IMR-90 (cell line): ENCODE results near the gene CNKSR2. TPM values are rescaled to one million over a fixed set of nuclear protein-coding genes. Genes with fewer than 3 reads are reported as not detected.

Experiments used
- ATAC-seq: fragments of 200-7000 bp; cut with Tn5 transposase; 2 replicates; pipeline ENCODE4 v1.9.1; 2020; ENCODE audit warnings: low read depth, mild to moderate bottlenecking, moderate library complexity
- BruUV-seq: library from RNA; stranded (reverse); fragments of 400-500 nt; replicated peaks from 2 replicates; lab custom pipeline; 2021; lab: Mats Ljungman, UMichigan
- CTCF ChIA-PET: fragments of 300-600 bp; formaldehyde crosslinking; extraction: SDS; loops from one replicate; lab custom pipeline; 2021; ENCODE audit warnings: antibody characterized with exemption; lab: Yijun Ruan, JAX
- POLR2A ChIA-PET: fragments of 300-600 bp; sonication (Branson Sonifier 250); formaldehyde crosslinking; loops from one replicate; lab custom pipeline; 2022; ENCODE audit warnings: antibody characterized with exemption; ENCODE audit not compliant: unreplicated experiment; lab: Charles Lee
- DNase-seq: peaks from one replicate; pipeline ENCODE4 v3.0.0; 2013
- H2AFZ ChIP-seq: replicated peaks from 2 replicates; pipeline ENCODE3; 2013; ENCODE audit warnings: low read length, mild to moderate bottlenecking; ENCODE audit not compliant: poor library complexity
- H2AK5ac ChIP-seq: 2 replicates; pipeline ENCODE4 v1.6.1; 2013; ENCODE audit warnings: low read depth, low read length, inconsistent platforms
- H2AK9ac ChIP-seq: replicated peaks from 2 replicates; pipeline ENCODE3; 2013; ENCODE audit warnings: mild to moderate bottlenecking, low read depth, low read length, moderate library complexity; ENCODE audit not compliant: poor library complexity
- H2BK120ac ChIP-seq: 2 replicates; pipeline ENCODE4 v1.6.1; 2013; ENCODE audit warnings: low read depth, low read length, inconsistent platforms
- H2BK15ac ChIP-seq: 3 replicates; pipeline ENCODE4 v1.6.1; 2013; ENCODE audit warnings: low read depth, low read length, inconsistent platforms
- H2BK20ac ChIP-seq: 2 replicates; pipeline ENCODE4 v1.6.1; 2013; ENCODE audit warnings: low read depth, mild to moderate bottlenecking, inconsistent platforms, low read length, moderate library complexity
- H2BK5ac ChIP-seq: 2 replicates; pipeline ENCODE4 v1.6.1; 2013; ENCODE audit warnings: mild to moderate bottlenecking, low read depth, low read length, inconsistent platforms; ENCODE audit not compliant: poor library complexity, severe bottlenecking
- H3K14ac ChIP-seq: replicated peaks from 2 replicates; pipeline ENCODE4 v1.6.1; 2013; ENCODE audit warnings: low read depth, low read length, inconsistent platforms
- H3K18ac ChIP-seq: 2 replicates; pipeline ENCODE4 v1.6.1; 2013; ENCODE audit warnings: low read depth, low read length, control low read depth
- H3K23ac ChIP-seq: 2 replicates; pipeline ENCODE4 v1.6.1; 2013; ENCODE audit warnings: low read depth, low read length, inconsistent platforms
- H3K27ac ChIP-seq: 2 replicates; pipeline ENCODE4 v1.5.1; 2013; ENCODE audit warnings: mild to moderate bottlenecking, control low read depth, low read length; ENCODE audit not compliant: insufficient read depth
- H3K27me3 ChIP-seq: 2 replicates; pipeline ENCODE4 v1.6.1; 2013; ENCODE audit warnings: low read length; ENCODE audit not compliant: control insufficient read depth, insufficient read depth
- H3K36me3 ChIP-seq: 2 replicates; pipeline ENCODE4 v1.6.1; 2013; ENCODE audit warnings: low read length, mixed read lengths; ENCODE audit not compliant: control insufficient read depth, insufficient read depth
- H3K4ac ChIP-seq: 2 replicates; pipeline ENCODE4 v1.6.1; 2013; ENCODE audit warnings: low read depth, low read length, inconsistent platforms
- H3K4me1 ChIP-seq: 2 replicates; pipeline ENCODE4 v1.6.1; 2013; ENCODE audit warnings: low read length, mixed read lengths; ENCODE audit not compliant: control insufficient read depth, insufficient read depth
- H3K4me2 ChIP-seq: 2 replicates; pipeline ENCODE4 v1.6.1; 2013; ENCODE audit warnings: low read depth, mild to moderate bottlenecking, control low read depth, low read length, moderate library complexity
- H3K4me3 ChIP-seq: 2 replicates; pipeline ENCODE4 v1.5.1; 2013; ENCODE audit warnings: low read depth, mild to moderate bottlenecking, control low read depth, low read length, moderate library complexity; ENCODE audit not compliant: insufficient read depth
- H3K56ac ChIP-seq: 2 replicates; pipeline ENCODE4 v1.6.1; 2013; ENCODE audit warnings: low read length, inconsistent platforms; ENCODE audit not compliant: insufficient read depth; ENCODE audit errors: extremely low read depth
- H3K79me1 ChIP-seq, 2 experiments: 2 replicates each; pipeline ENCODE4 v1.6.1; 2013; ENCODE audit warnings: low read length in 2 of 2, inconsistent platforms in 1 of 2, low read depth in 1 of 2
- H3K9ac ChIP-seq: 2 replicates; pipeline ENCODE4 v1.6.1; 2013; ENCODE audit warnings: low read depth, low read length, control low read depth
- H3K9me1 ChIP-seq: 2 replicates; pipeline ENCODE4 v1.6.1; 2013; ENCODE audit warnings: low read length, inconsistent platforms; ENCODE audit not compliant: insufficient read depth
- H3K9me3 ChIP-seq: 2 replicates; pipeline ENCODE4 v1.6.1; 2013; ENCODE audit warnings: low read length; ENCODE audit not compliant: control insufficient read depth, insufficient read depth
- H4K20me1 ChIP-seq: 2 replicates; pipeline ENCODE4 v1.6.1; 2013; ENCODE audit warnings: low read length, inconsistent platforms; ENCODE audit not compliant: insufficient read depth
- H4K5ac ChIP-seq: 2 replicates; pipeline ENCODE4 v1.6.1; 2013; ENCODE audit warnings: mild to moderate bottlenecking, low read depth, low read length, control low read depth
- H4K8ac ChIP-seq, 2 experiments: 2 replicates each; pipeline ENCODE4 v1.6.1; 2013; ENCODE audit warnings: low read depth in 2 of 2, low read length in 2 of 2, control low read depth in 1 of 2, inconsistent platforms in 1 of 2
- H4K91ac ChIP-seq: 2 replicates; pipeline ENCODE4 v1.6.1; 2013; ENCODE audit warnings: low read depth, low read length, inconsistent platforms; ENCODE audit not compliant: insufficient read depth
- BHLHE40 ChIP-seq: fragments of 150-350 bp; IDR thresholded peaks from 2 replicates; pipeline ENCODE4 v1.6.1; 2016; ENCODE audit warnings: mild to moderate bottlenecking, low read depth, low read length
- FOS ChIP-seq: fragments of 150-350 bp; IDR thresholded peaks from 2 replicates; pipeline ENCODE4 v1.6.1; 2016; ENCODE audit warnings: low read depth, low read length
- MAFK ChIP-seq: IDR thresholded peaks from 2 replicates; pipeline ENCODE4 v1.6.1; 2012; ENCODE audit warnings: low read depth, low read length, improper control_type of control experiment
- MXI1 ChIP-seq: IDR thresholded peaks from 2 replicates; pipeline ENCODE4 v1.6.1; 2012; ENCODE audit warnings: low read depth, mild to moderate bottlenecking, low read length, moderate library complexity, borderline replicate concordance
- NFE2L2 ChIP-seq: fragments of 150-350 bp; IDR thresholded peaks from 2 replicates; pipeline ENCODE4 v1.6.1; 2016; ENCODE audit warnings: low read depth, mild to moderate bottlenecking, low read length
- POLR2A ChIP-seq: IDR thresholded peaks from 2 replicates; pipeline ENCODE4 v1.6.1; 2012; ENCODE audit warnings: mild to moderate bottlenecking, low read depth, low read length
- RAD21 ChIP-seq: IDR thresholded peaks from 2 replicates; pipeline ENCODE4 v1.6.1; 2012; ENCODE audit warnings: low read length, improper control_type of control experiment
- RCOR1 ChIP-seq: IDR thresholded peaks from 2 replicates; pipeline ENCODE4 v1.6.1; 2012; ENCODE audit warnings: mild to moderate bottlenecking, low read length, improper control_type of control experiment; ENCODE audit not compliant: insufficient replicate concordance
- RFX5 ChIP-seq: IDR thresholded peaks from 2 replicates; pipeline ENCODE4 v1.8.0; 2012; ENCODE audit warnings: low read depth, mild to moderate bottlenecking, low read length, moderate library complexity
- WGBS, 2 experiments: methylation state at CpG; one replicate each; pipeline versions ENCODE4 v1.1.5 to v1.1.7; 2013; ENCODE audit warnings: missing lambda C conversion rate in 2 of 2; ENCODE audit not compliant: insufficient read length in 1 of 2; ENCODE audit errors: extremely low coverage in 2 of 2; 5-methylcytosine and 5-hydroxymethylcytosine counted together
- dilution Hi-C: fragments of 300-500 bp; cut with HindIII; formaldehyde crosslinking; loops from one replicate; pipeline ENCODE4 v1.14.3; 2018; ENCODE audit warnings: low sequenced_read_pairs; ENCODE audit not compliant: unreplicated experiment
- in situ Hi-C: fragments of 300-500 bp; cut with MboI; formaldehyde crosslinking; loops from 3 replicates; pipeline ENCODE4 v1.14.3; 2019; ENCODE audit warnings: low sequenced_read_pairs, inconsistent platforms, mixed read lengths
- intact Hi-C: fragments of 100-400 bp; cut with micrococcal nuclease; formaldehyde crosslinking; loops from 2 replicates; pipeline ENCODE4 v1.10.0; 2022
- polyA plus RNA-seq, 3 experiments: library from polyadenylated mRNA; depleted of rRNA; stranded (reverse); fragments of >200 nt; gene quantifications; 2 replicates each; pipeline ENCODE4 v1.2.3, GENCODE V29; 2012; ENCODE audit warnings: low replicate concordance in 1 of 3
- total RNA-seq: library from RNA; depleted of rRNA; stranded (reverse); fragments of >200 nt; gene quantifications from 2 replicates; pipeline ENCODE4 v1.2.3, GENCODE V29; 2012
- TF ChIP-seq, protein P1 (sequence below): fragments of 150-350 bp; IDR thresholded peaks from 2 replicates; pipeline ENCODE4 v1.6.1; 2017; ENCODE audit warnings: mild to moderate bottlenecking, antibody characterized with exemption, low read length, low read depth
- TF ChIP-seq, protein P2 (sequence below): fragments of 150-350 bp; IDR thresholded peaks from 2 replicates; pipeline ENCODE4 v1.6.1; 2016; ENCODE audit warnings: low read depth, mild to moderate bottlenecking, low read length, moderate library complexity, borderline replicate concordance

CNKSR2 gene
- total and polyA plus RNA-seq, 2 of the 4 experiments (the other 2 are of a cell fraction) = 0.14 to 0.90 TPM

DNA sequence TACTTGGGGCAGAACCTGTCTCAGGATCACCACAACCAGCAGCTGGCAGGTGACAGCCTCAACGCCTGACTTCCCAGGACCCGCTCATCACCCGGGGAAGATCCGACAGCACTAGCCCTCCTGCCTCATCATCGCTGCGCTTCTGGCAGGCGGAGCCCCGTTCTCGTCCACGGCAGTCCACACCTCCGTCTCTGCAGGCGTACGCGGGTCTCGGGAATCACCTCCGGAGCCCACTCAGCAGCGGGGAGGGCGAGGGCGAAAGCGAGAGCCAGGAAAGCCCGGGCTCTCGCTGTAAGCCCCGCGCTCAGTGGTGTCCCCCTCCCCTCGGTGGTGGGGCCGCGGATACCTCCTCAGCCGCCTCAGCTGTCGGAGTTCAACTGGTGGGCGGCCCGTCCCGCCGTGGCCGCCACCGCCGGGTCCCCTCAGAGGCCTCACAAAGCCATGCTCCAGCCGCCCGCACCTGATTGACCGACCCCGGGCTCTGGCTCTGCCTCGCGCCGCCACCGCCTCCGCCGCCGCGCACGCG lies 518 bp upstream of the CNKSR2 start:
- peak; percentile 62; the same call in 1 of the 2 replicates for ATAC-seq
- 33% methylated on average over 29 of the region's 50 CpGs; no CpG with 5 or more reads in 1 of the 2 experiments for WGBS, 2 experiments

More for the DNA sequence above, 518 bp upstream of the CNKSR2 start:
- no peak overlapping the region for H3K23ac ChIP-seq
- H3K4me3 ChIP-seq = peak overlapping the region; percentile 60
- no peak for TF ChIP-seq NFE2L2
- TF ChIP-seq MAFK = no peak
- TF ChIP-seq BHLHE40 = no peak
- no peak for TF ChIP-seq FOS
- TF ChIP-seq, protein P1, sequence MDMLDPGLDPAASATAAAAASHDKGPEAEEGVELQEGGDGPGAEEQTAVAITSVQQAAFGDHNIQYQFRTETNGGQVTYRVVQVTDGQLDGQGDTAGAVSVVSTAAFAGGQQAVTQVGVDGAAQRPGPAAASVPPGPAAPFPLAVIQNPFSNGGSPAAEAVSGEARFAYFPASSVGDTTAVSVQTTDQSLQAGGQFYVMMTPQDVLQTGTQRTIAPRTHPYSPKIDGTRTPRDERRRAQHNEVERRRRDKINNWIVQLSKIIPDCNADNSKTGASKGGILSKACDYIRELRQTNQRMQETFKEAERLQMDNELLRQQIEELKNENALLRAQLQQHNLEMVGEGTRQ = no peak
- TF ChIP-seq POLR2A = no peak
- TF ChIP-seq, protein P2, sequence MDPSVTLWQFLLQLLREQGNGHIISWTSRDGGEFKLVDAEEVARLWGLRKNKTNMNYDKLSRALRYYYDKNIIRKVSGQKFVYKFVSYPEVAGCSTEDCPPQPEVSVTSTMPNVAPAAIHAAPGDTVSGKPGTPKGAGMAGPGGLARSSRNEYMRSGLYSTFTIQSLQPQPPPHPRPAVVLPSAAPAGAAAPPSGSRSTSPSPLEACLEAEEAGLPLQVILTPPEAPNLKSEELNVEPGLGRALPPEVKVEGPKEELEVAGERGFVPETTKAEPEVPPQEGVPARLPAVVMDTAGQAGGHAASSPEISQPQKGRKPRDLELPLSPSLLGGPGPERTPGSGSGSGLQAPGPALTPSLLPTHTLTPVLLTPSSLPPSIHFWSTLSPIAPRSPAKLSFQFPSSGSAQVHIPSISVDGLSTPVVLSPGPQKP = no peak
- TF ChIP-seq RCOR1 = no peak
- no peak for TF ChIP-seq MXI1
- no peak for TF ChIP-seq RFX5
- TF ChIP-seq RAD21 = no peak
- no peaks in the 10 kb centered on the region for H4K20me1 ChIP-seq
- no peaks in the 10 kb centered on the region for H3K9me1 ChIP-seq
- peak overlapping the region; percentile 79 for H2AFZ ChIP-seq
- no peak overlapping the region for H3K9ac ChIP-seq
- H4K8ac ChIP-seq = no peak overlapping the region
- no peak overlapping the region for H3K14ac ChIP-seq
- H2AK9ac ChIP-seq = no peak overlapping the region
- no peak overlapping the region for H2BK120ac ChIP-seq
- POLR2A ChIA-PET = no interaction called here
- no peak overlapping the region for H2BK5ac ChIP-seq
- H3K18ac ChIP-seq = no peak overlapping the region
- no peaks in the 10 kb centered on the region for H3K36me3 ChIP-seq
- no peaks in the 10 kb centered on the region for H3K79me1 ChIP-seq
- H2BK15ac ChIP-seq = no peak overlapping the region
- H3K4me2 ChIP-seq = peak overlapping the region; percentile 84
- H4K91ac ChIP-seq = no peak overlapping the region
- no peak overlapping the region for H3K56ac ChIP-seq
- H2BK20ac ChIP-seq = no peak overlapping the region
- no peaks in the 10 kb centered on the region; the same call in 1 of the 2 replicates for H3K9me3 ChIP-seq
- H2AK5ac ChIP-seq = no peak overlapping the region
- intact Hi-C loops (loop anchor here (10.0 kb wide), 1 partner anchor 839 kb away; no protein-coding TSS in a partner anchor), in situ Hi-C loops (no loop called here), dilution Hi-C loops (no loop called here)
- no peak for DNase-seq
- no peaks in the 10 kb centered on the region for H3K4me1 ChIP-seq
- no TSS peak for BruUV-seq
- CTCF ChIA-PET = no interaction called here
- H3K27me3 ChIP-seq = peaks cover 18% of the 10 kb centered on the region
- no peak overlapping the region for H3K4ac ChIP-seq
- no peak overlapping the region for H3K27ac ChIP-seq
- no peak overlapping the region for H4K5ac ChIP-seq
